Measurements from ENCODE around the gene AGBL2.
"Not testable (repeated sequence)": the region's sequence is repeated elsewhere in the genome, so short reads cannot be mapped to it uniquely, and the experiment has no call there.

Gene AGBL2

DNA sequence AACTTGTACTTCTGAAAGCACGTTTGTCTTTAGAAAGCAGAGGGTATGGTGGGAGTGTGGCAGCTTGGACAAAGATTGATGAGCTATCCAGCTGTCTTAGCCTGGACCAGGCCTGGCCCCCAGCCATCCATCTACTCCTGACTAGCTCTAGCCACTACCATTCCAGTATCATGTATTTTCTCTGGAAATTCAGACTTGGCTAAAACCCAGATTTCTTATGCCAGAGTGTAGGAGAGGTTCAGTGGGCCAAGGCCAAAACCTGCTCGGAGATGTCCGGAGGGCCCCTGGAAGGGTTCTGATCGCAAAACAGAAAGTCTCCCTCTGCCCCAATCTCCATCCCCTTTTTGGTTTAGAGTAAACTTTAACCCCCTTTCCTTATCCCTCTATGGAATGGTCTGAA lies 48.0 kb downstream of the AGBL2 start:
- Histone ChIP-seq H3K27me3 (ENCODE audit: control insufficient read depth, insufficient read depth, low read length) (no peaks in the 10 kb centered on the region), H3K4me1 (no peaks in the 10 kb centered on the region)

DNA sequence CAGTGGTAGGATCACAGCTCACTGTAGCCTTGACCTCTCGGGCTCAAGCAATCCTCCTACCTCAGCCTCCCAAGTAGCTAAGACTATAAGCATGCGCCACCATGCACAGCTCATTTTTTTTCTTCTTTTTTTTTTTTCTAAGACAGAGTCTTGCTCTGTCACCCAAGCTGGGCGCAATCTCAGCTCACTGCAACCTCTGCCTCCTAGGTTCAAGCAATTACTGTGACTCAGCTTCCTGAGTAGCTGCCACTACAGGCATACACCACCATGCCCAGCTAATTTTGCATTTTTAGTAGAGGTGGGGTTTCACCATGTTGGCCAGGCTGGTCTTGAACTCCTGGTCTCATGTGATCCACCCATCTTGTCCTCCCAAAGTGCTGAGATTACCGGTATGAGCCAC lies 50.2 kb downstream of the AGBL2 start:
- H3K79me2 ChIP-seq; H3K27ac ChIP-seq; H3K4me1 ChIP-seq; H2AFZ ChIP-seq; H3K9me3 ChIP-seq (ENCODE audit: control insufficient read depth, low read length); H3K9ac ChIP-seq; H3K27me3 ChIP-seq (ENCODE audit: control insufficient read depth, insufficient read depth, low read length); H3K36me3 ChIP-seq (ENCODE audit: control insufficient read depth, insufficient read depth, low read length); H3K4me3 ChIP-seq (ENCODE audit: low read depth, low read length); H3K4me2 ChIP-seq (ENCODE audit: low read length): not testable (repeated sequence)

More for the DNA sequence above, 48.0 kb downstream of the AGBL2 start:
- no peak overlapping the region for H3K4me3 ChIP-seq (ENCODE audit: low read depth, low read length)
- no peak overlapping the region for H2AFZ ChIP-seq
- no peaks in the 10 kb centered on the region for H3K79me2 ChIP-seq
- H3K36me3 ChIP-seq (ENCODE audit: control insufficient read depth, insufficient read depth, low read length): no peaks in the 10 kb centered on the region
- no peak overlapping the region for H3K4me2 ChIP-seq (ENCODE audit: low read length)
- H3K27ac ChIP-seq: no peak overlapping the region
- TF ChIP-seq, protein P1, sequence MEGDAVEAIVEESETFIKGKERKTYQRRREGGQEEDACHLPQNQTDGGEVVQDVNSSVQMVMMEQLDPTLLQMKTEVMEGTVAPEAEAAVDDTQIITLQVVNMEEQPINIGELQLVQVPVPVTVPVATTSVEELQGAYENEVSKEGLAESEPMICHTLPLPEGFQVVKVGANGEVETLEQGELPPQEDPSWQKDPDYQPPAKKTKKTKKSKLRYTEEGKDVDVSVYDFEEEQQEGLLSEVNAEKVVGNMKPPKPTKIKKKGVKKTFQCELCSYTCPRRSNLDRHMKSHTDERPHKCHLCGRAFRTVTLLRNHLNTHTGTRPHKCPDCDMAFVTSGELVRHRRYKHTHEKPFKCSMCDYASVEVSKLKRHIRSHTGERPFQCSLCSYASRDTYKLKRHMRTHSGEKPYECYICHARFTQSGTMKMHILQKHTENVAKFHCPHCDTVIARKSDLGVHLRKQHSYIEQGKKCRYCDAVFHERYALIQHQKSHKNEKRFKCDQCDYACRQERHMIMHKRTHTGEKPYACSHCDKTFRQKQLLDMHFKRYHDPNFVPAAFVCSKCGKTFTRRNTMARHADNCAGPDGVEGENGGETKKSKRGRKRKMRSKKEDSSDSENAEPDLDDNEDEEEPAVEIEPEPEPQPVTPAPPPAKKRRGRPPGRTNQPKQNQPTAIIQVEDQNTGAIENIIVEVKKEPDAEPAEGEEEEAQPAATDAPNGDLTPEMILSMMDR (IDR thresholded peaks at IDR 0.05): no peak
- H3K9ac ChIP-seq: no peak overlapping the region
- no peaks in the 10 kb centered on the region for H3K9me3 ChIP-seq (ENCODE audit: control insufficient read depth, low read length)

DNA sequence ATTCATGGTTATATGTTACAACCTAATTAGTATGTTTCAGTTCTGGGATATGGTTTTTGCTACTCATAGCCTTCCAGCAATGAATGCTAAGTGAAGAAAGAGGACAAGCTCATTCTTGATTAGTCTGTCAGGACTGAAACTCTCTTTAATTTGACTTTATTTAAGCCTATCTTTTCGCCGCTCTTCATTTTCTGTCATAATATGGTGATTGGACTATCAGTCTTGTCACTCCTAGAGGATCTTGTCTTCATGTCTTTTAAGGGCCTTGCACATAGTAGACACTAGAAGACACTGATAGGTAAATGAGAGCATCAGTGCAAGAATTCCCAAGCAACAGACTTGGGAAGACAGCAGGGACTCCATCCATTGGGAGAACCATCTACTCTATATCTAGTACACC lies 53.9 kb downstream of the AGBL2 start:
- Histone ChIP-seq H3K36me3 (ENCODE audit: control insufficient read depth, insufficient read depth, low read length) (no peaks in the 10 kb centered on the region), H3K4me1 (no peaks in the 10 kb centered on the region), H3K27me3 (ENCODE audit: control insufficient read depth, insufficient read depth, low read length) (no peaks in the 10 kb centered on the region), H3K9me3 (ENCODE audit: control insufficient read depth, low read length) (no peaks in the 10 kb centered on the region), H3K79me2 (no peaks in the 10 kb centered on the region), H3K27ac (no peak overlapping the region), H3K9ac (no peak overlapping the region), H2AFZ (no peak overlapping the region), H3K4me2 (ENCODE audit: low read length) (no peak overlapping the region), H3K4me3 (ENCODE audit: low read depth, low read length) (no peak overlapping the region)
- TF ChIP-seq, protein P1 (IDR thresholded peaks at IDR 0.05): no peak

DNA sequence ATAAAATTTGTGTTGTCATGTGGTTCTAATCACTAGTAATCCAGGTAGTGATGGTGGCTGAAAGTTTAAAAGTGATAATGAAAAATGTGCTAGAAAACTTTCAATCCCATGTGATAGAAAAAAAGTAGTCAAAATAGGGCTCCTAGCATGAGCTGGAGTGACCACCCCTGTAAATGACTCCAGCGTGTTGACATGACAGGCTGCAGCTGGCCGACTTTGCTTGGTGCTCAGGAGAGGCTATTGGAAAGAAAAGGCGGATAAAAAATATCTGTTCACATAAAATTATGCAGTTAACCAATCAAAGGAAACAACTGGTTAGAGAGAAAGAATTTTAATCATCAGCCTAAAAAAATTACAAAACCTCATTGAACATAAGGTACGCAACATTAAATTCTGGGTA lies 55.9 kb downstream of the AGBL2 start:
- no peaks in the 10 kb centered on the region for H3K9me3 ChIP-seq (ENCODE audit: control insufficient read depth, low read length)
- TF ChIP-seq, protein P1 (IDR thresholded peaks at IDR 0.05): no peak
- H3K4me3 ChIP-seq (ENCODE audit: low read depth, low read length): no peak overlapping the region
- H3K27me3 ChIP-seq (ENCODE audit: control insufficient read depth, insufficient read depth, low read length): no peaks in the 10 kb centered on the region
- H3K79me2 ChIP-seq: no peaks in the 10 kb centered on the region
- no peak overlapping the region for H3K9ac ChIP-seq
- H2AFZ ChIP-seq: no peak overlapping the region
- H3K4me2 ChIP-seq (ENCODE audit: low read length): no peak overlapping the region
- no peak overlapping the region for H3K27ac ChIP-seq
- no peaks in the 10 kb centered on the region for H3K4me1 ChIP-seq
- H3K36me3 ChIP-seq (ENCODE audit: control insufficient read depth, insufficient read depth, low read length): no peaks in the 10 kb centered on the region

DNA sequence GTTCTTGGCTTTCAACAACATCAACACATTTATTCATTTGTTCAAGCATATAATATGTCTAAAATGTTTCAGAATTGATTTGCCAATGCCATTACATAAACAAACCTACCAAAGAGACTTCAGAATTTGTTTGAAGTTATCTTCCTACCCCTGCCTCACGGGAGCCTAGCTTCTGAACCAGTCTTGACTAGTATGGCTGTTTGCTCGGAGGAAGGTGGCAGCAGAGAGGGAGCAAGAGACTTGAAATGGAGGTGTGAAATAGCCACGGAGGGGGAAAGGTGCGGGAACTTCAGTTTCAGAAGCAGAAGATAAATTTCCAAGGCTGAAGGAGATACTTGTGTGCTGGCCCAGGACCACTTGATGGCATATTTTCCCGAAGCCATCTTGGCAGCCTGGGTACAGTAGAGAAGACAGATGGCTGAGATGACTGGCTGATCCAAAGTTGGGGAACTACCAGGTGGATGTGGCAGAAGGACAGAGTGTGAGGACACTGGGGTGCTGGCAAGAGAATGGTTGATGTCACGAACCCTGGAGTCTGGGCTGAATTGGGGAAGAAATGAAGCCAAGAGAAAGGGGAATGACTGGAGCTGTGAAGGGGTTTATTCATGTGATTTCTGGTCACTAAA lies 58.8 kb downstream of the AGBL2 start:
- no peak overlapping the region for H2AFZ ChIP-seq
- H3K9me3 ChIP-seq (ENCODE audit: control insufficient read depth, low read length): no peaks in the 10 kb centered on the region
- TF ChIP-seq, protein P1 (IDR thresholded peaks at IDR 0.05): no peak
- no peaks in the 10 kb centered on the region for H3K79me2 ChIP-seq
- no peak overlapping the region for H3K27ac ChIP-seq
- no peaks in the 10 kb centered on the region for H3K27me3 ChIP-seq (ENCODE audit: control insufficient read depth, insufficient read depth, low read length)
- no peak overlapping the region for H3K9ac ChIP-seq
- no peaks in the 10 kb centered on the region for H3K4me1 ChIP-seq
- no peak overlapping the region for H3K4me3 ChIP-seq (ENCODE audit: low read depth, low read length)
- H3K4me2 ChIP-seq (ENCODE audit: low read length): no peak overlapping the region
- H3K36me3 ChIP-seq (ENCODE audit: control insufficient read depth, insufficient read depth, low read length): no peaks in the 10 kb centered on the region

Measured in parathyroid adenoma (tissue), 2 donors.